Measurements from ENCODE around the gene IL9.
"Not testable (repeated sequence)": the region's sequence is repeated elsewhere in the genome, so short reads cannot be mapped to it uniquely, and the experiment has no call there.

GRCh38 chr5:135859186-135859585 is 36.5 kb downstream of the IL9 start:
- TF ChIP-seq CTCF (IDR thresholded peaks at IDR 0.05; ENCODE audit: low read length); EZH2 (optimal IDR thresholded peaks at IDR 0.05; ENCODE audit: low read depth, low read length); EZH2phosphoT487 (IDR thresholded peaks at IDR 0.05; ENCODE audit: low read length): not testable (repeated sequence)

Measured in MM.1S (cell line).